HUES48 (cell line): ENCODE results near the gene PLCH1.

Experiments used
- H3K27ac ChIP-seq: one replicate; pipeline ENCODE4 v1.7.0; 2013; ENCODE audit warnings: low read depth, low read length, inconsistent platforms
- H3K27me3 ChIP-seq: 2 replicates; pipeline ENCODE4 v1.6.1; 2013; ENCODE audit warnings: mild to moderate bottlenecking, low read length; ENCODE audit not compliant: control insufficient read depth, insufficient read depth
- H3K36me3 ChIP-seq: 2 replicates; pipeline ENCODE4 v1.6.1; 2013; ENCODE audit warnings: low read length; ENCODE audit not compliant: control insufficient read depth, insufficient read depth
- H3K4me1 ChIP-seq: 2 replicates; pipeline ENCODE4 v1.6.1; 2013; ENCODE audit warnings: mild to moderate bottlenecking, low read length; ENCODE audit not compliant: control insufficient read depth, insufficient read depth
- H3K4me3 ChIP-seq: 2 replicates; pipeline ENCODE4 v1.5.1; 2013; ENCODE audit warnings: mild to moderate bottlenecking, low read depth, low read length
- H3K9ac ChIP-seq: 2 replicates; pipeline ENCODE4 v1.6.1; 2013; ENCODE audit warnings: mild to moderate bottlenecking, low read depth, low read length, moderate library complexity
- H3K9me3 ChIP-seq: 2 replicates; pipeline ENCODE4 v1.6.1; 2013; ENCODE audit warnings: low read length; ENCODE audit not compliant: control insufficient read depth, insufficient read depth

Gene PLCH1

DNA sequence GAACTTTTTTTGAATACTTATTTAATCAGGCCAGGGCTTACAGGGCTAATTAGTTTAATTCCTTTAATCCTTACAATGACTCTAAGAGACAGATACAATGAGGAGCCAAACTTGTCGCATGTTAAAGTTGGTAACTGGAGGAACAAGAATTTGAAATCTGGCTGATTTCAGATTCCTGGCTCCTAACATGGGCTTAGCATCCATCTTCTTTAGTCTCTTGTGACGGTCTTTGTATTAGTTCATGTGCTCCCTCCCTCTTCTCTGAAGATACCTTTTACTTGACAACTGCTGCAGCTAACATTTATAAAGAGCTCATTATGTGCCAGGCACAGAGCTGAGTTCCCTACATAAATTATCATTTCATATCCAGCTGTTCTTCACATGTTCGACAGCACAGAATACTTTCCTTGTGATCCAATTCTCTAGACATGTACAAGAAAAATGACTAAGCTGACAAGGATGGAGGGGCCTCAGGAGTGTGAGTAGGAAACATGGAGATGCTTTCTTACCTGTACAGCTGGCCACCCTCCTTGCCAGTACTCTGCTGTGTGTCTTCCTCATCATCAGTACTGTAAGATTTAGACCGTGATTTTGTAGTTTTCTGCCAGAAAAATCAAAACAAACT, 244.6 kb downstream of the PLCH1 start:
- Histone ChIP-seq H3K27me3 (no peaks in the 10 kb centered on the region), H3K4me3 (no peak overlapping the region), H3K9ac (no peak overlapping the region), H3K4me1 (0 out of 2 replicates have a peak, but pooled peaks cover 4% of the 10 kb centered on the region), H3K27ac (no peak overlapping the region), H3K9me3 (no peaks in the 10 kb centered on the region), H3K36me3 (peaks cover 44% of the 10 kb centered on the region)

DNA sequence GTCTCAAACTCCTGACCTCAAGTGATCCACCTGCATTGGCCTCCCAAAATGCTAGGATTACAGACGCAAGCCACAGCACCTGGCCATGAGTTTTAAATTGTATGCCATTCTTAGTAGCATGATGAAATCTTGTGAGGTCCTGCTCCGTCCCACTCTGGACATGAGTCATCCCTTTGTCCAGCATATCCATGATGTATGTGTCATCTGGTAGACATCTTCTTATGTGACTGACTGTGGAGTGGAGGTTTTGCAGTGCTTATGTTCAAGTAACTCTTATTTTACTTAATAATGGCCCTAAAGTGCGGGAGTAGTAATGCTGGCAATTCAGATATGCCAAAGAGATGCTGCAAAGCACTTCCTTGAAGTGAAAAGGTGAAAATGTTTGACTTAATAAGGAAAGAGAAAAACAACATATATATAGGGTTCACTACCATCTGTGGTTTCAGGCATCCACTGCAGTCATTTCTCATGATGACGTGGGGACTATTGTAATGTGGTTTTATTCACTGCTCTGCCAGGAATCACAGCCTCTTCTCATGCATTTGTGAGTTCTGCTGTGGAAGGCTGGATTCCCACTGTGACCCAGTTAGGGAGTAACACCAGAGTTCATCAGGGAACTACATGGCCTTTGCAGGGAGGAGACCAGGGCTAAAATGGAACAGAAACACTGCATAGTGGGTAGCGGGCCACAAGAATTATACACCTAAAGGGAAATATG, 246.8 kb downstream of the PLCH1 start:
- Histone ChIP-seq H3K4me3 (no peak overlapping the region), H3K36me3 (peaks cover 35% of the 10 kb centered on the region), H3K27me3 (no peaks in the 10 kb centered on the region), H3K27ac (peak overlapping the region; percentile 36), H3K4me1 (0 out of 2 replicates have a peak, but pooled peaks cover 4% of the 10 kb centered on the region), H3K9me3 (no peaks in the 10 kb centered on the region), H3K9ac (no peak overlapping the region)

DNA sequence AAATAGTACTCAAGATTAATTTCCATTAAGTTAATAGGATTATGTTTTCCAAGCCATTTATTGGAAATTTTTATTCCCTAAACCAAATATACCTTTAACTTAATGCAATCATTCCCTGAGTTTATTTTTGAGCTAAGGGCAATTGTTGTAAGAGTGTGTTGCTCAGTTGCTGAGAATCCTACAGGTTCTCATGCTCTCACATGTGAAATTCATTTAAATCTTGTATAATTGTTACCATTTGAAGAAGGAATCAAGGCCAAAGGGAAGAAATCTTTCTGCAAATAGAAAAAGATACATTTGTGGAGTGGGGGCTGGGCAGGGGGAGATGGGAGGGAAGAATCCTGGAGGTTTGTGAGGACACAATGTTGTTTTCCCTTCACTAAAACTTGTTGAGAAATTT, 248.7 kb downstream of the PLCH1 start:
- H3K27ac ChIP-seq: no peak overlapping the region
- H3K9ac ChIP-seq: no peak overlapping the region
- no peaks in the 10 kb centered on the region for H3K9me3 ChIP-seq
- H3K27me3 ChIP-seq: no peaks in the 10 kb centered on the region
- H3K4me3 ChIP-seq: no peak overlapping the region
- peaks cover 47% of the 10 kb centered on the region for H3K36me3 ChIP-seq
- H3K4me1 ChIP-seq: 0 out of 2 replicates have a peak, but pooled peaks cover 4% of the 10 kb centered on the region

DNA sequence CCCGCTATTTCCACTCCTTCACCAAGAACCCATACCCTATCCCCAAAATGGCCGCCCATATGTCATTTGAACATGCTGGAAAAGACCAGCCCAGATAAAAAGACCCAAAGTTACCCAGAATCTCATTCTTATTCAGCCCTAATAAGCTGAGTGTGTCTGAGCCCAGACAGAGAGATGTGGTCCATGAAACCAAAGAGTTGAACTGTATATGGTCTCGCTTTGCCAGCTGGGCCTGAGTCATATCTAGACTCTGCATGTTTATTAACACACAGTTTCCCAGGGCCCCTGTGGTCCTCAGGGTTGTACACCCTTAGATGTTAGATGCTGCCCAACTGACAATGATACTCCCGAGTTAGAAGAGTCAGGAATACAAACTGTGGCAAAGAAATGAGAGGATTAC, 249.5 kb downstream of the PLCH1 start:
- Histone ChIP-seq H3K9ac (no peak overlapping the region), H3K27ac (no peak overlapping the region), H3K36me3 (peaks cover 51% of the 10 kb centered on the region), H3K9me3 (no peaks in the 10 kb centered on the region), H3K27me3 (no peaks in the 10 kb centered on the region), H3K4me1 (0 out of 2 replicates have a peak, but pooled peaks cover 4% of the 10 kb centered on the region), H3K4me3 (no peak overlapping the region)

DNA sequence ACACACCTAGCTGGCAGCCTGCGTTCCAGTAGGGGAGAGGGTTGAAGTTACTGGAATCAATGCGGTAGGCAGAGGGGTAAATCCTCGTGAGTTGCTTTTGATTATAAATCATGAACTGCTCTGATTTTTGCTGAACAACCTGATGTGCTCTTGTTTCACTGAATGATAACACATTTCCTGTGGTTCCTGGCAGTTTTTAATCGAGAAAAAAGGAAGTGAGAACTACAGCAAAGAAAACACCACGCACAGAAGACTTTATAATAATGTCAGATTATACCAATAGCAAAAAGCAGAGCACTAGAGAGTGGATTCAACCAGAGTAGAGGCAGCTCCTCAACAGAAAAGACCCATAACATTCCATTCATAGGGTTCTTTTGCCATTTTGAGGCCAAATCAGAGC, 250.5 kb downstream of the PLCH1 start:
- Histone ChIP-seq H3K4me1 (0 out of 2 replicates have a peak, but pooled peaks cover 4% of the 10 kb centered on the region), H3K27me3 (no peaks in the 10 kb centered on the region), H3K9ac (no peak overlapping the region), H3K4me3 (no peak overlapping the region), H3K36me3 (peaks cover 41% of the 10 kb centered on the region), H3K27ac (no peak overlapping the region), H3K9me3 (no peaks in the 10 kb centered on the region)

DNA sequence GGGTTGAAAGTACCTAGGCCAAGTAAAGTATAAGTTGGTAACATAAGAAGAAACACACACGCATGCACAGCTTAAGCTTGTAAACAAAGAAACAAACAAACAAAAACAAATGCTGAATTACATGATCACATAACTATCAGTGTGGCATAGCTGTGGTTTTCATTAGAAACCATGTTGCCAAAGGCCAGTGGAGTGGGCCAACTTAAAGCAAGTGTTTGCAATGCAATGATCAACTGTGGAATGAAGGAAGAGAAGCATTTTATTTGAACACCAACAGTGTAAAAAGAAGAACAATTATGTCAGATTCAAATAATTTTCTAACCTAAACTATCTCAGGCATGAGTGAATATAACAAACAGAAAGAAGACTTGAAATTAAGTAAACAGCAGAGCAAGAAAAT, 252.0 kb downstream of the PLCH1 start:
- Histone ChIP-seq H3K9ac (no peak overlapping the region), H3K36me3 (peaks cover 30% of the 10 kb centered on the region), H3K9me3 (no peaks in the 10 kb centered on the region)

DNA sequence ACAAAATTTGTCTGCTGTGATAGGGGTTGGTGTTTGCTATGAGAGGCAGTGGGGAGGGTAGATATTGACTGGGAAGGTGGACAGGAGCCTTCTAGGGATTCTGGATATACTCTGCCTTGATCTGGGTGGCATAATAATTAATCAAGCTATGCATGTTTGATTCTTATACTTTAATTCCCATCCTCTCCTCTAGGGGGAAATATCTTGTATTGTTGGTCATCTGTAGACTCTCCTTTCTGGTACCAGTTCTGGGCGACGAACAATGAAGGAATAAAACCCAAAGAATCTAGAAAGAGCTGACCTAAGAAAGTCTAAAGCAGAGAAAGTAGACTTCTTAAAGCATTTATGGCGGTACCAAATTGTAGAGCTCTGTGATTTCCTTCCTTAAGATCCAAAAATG, 253.2 kb downstream of the PLCH1 start:
- no peak overlapping the region for H3K27ac ChIP-seq
- no peaks in the 10 kb centered on the region for H3K4me1 ChIP-seq
- peaks cover 26% of the 10 kb centered on the region for H3K36me3 ChIP-seq

More for the DNA sequence above, 252.0 kb downstream of the PLCH1 start:
- no peaks in the 10 kb centered on the region for H3K27me3 ChIP-seq
- no peak overlapping the region for H3K27ac ChIP-seq
- no peaks in the 10 kb centered on the region for H3K4me1 ChIP-seq
- no peak overlapping the region for H3K4me3 ChIP-seq

DNA sequence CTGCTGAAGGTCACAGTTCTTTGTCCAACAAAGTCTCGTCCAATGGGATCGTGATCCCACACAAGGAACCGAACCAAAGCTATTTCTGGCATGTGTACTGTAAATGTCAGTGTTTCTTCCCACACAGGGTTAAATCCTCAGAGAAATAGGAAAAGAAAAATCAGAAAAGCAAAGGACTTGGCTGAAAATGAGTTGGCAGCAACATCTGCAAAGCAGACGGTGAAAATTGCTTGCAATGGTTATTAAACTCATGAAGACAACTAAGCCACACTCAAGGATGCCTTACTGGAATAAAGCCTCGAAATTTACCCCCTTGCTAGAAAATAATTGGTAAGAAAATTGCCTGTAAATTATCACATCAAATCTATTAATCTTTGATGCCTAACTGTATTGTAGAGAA, 256.2 kb downstream of the PLCH1 start:
- Histone ChIP-seq H3K36me3 (peaks cover 35% of the 10 kb centered on the region), H3K27me3 (no peaks in the 10 kb centered on the region), H3K4me1 (no peaks in the 10 kb centered on the region), H3K9ac (no peak overlapping the region), H3K27ac (no peak overlapping the region), H3K9me3 (no peaks in the 10 kb centered on the region), H3K4me3 (no peak overlapping the region)

More for the DNA sequence above, 253.2 kb downstream of the PLCH1 start:
- H3K9me3 ChIP-seq: no peaks in the 10 kb centered on the region
- no peaks in the 10 kb centered on the region for H3K27me3 ChIP-seq
- no peak overlapping the region for H3K4me3 ChIP-seq
- no peak overlapping the region for H3K9ac ChIP-seq

DNA sequence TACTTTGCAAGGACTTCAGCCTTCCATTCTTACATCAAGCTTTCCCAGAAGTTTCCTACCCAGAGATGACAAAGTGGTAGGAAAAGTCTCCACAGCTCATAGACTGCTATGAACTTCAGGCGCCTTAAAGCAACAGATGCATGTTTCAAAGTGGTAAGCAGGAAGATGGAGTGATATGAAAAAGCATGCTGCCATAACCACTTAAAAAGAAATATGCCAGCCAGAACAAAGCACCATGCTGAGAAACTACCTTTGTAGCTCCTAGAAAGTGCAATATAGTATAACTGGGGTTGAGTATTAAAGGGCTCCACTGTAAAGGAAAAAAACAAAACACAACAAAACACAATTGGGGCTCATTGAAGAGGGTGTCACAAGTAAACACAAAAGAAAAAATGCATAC, 259.0 kb downstream of the PLCH1 start:
- Histone ChIP-seq H3K27me3 (no peaks in the 10 kb centered on the region), H3K4me1 (no peaks in the 10 kb centered on the region), H3K27ac (no peak overlapping the region), H3K36me3 (peaks cover 32% of the 10 kb centered on the region; the same call in 1 of the 2 replicates), H3K9me3 (no peaks in the 10 kb centered on the region), H3K4me3 (no peak overlapping the region), H3K9ac (no peak overlapping the region)

DNA sequence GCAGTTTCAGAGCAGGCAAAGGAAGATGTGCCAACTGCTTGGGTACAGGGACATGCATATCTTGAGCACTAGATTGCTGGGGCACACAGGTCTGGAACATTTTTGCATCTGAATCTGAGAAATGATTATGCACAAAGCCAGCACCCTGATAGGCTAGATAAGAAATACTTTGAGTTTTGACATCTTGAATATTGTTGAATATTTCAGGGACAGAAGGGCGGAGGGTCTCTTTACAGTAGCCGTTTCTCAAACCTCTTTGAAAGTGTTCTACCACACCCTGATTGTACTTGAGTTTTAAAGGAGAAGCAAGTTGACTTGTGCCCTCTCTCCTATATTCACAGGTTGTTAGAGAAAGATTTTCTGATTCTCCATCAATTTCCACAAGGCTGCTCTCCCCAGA, 263.3 kb downstream of the PLCH1 start:
- H3K9ac ChIP-seq: no peak overlapping the region
- peaks cover 24% of the 10 kb centered on the region; the same call in 1 of the 2 replicates for H3K36me3 ChIP-seq
- H3K27ac ChIP-seq: no peak overlapping the region
- H3K4me1 ChIP-seq: no peaks in the 10 kb centered on the region
- no peaks in the 10 kb centered on the region for H3K27me3 ChIP-seq
- no peaks in the 10 kb centered on the region for H3K9me3 ChIP-seq
- H3K4me3 ChIP-seq: no peak overlapping the region

DNA sequence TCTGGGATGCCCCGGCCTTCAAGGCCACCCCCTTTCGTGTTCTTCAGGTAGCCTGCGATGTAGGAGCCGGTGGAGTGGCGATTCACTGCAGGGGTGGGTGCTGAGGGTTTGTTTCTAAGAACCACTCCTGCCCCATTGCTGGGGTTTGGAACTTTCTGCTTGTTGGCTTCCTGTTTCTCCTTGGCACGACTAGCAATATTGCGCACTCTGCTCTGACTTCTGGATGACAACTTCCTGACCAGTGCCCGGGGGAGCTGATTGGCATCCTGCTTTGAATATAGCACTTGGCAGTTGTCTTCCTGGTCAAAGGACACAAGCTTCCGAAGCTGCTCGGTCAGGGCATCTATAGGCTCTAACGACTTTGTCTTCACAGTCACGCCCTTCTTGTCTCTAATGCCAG, 263.8 kb downstream of the PLCH1 start:
- H3K27ac ChIP-seq: no peak overlapping the region
- peaks cover 24% of the 10 kb centered on the region; the same call in 1 of the 2 replicates for H3K36me3 ChIP-seq
- no peak overlapping the region for H3K4me3 ChIP-seq
- H3K27me3 ChIP-seq: no peaks in the 10 kb centered on the region
- no peaks in the 10 kb centered on the region for H3K4me1 ChIP-seq
- no peak overlapping the region for H3K9ac ChIP-seq
- no peaks in the 10 kb centered on the region for H3K9me3 ChIP-seq
